Measurements from ENCODE around the gene SCFD2.

The SCFD2 gene

GRCh38 chr4:52911684-52912294 lies 454.1 kb downstream of the SCFD2 start:
- peak; percentile 48 for DNase-seq

GRCh38 chr4:52910115-52910514 lies 455.7 kb downstream of the SCFD2 start:
- no peak for DNase-seq

- no peak for DNase-seq
Measured at GRCh38 chr4:52907510-52907909, 458.4 kb downstream of the SCFD2 start.

GRCh38 chr4:52904421-52904820 lies 461.4 kb downstream of the SCFD2 start:
- no peak for DNase-seq

GRCh38 chr4:52903273-52903672 lies 462.6 kb downstream of the SCFD2 start:
- DNase-seq, result no peak

GRCh38 chr4:52894443-52894842 lies 471.4 kb downstream of the SCFD2 start:
- DNase-seq, result peak; percentile 37

GRCh38 chr4:52892880-52893279 lies 473.0 kb downstream of the SCFD2 start:
- no peak for DNase-seq

GRCh38 chr4:52891743-52892142 lies 474.1 kb downstream of the SCFD2 start:
- DNase-seq, result no peak

GRCh38 chr4:52890521-52890791 lies 475.4 kb downstream of the SCFD2 start:
- no peak for DNase-seq

- no peak for DNase-seq
Measured at GRCh38 chr4:52889778-52890520, 475.9 kb downstream of the SCFD2 start.

- DNase-seq, result no peak
Measured at GRCh38 chr4:52889354-52889753, 476.5 kb downstream of the SCFD2 start.

- DNase-seq, result no peak
Measured at GRCh38 chr4:52884994-52885393, 480.9 kb downstream of the SCFD2 start.

- no peak for DNase-seq
Measured at GRCh38 chr4:52883707-52884669, 481.9 kb downstream of the SCFD2 start.

GRCh38 chr4:52883183-52883621 lies 482.7 kb downstream of the SCFD2 start:
- no peak for DNase-seq

GRCh38 chr4:52880994-52881393 lies 484.9 kb downstream of the SCFD2 start:
- no peak for DNase-seq

- DNase-seq, result no peak
Measured at GRCh38 chr4:52879471-52879870, 486.4 kb downstream of the SCFD2 start.

- no peak for DNase-seq
Measured at GRCh38 chr4:52877694-52878093, 488.2 kb downstream of the SCFD2 start.

- DNase-seq, result no peak
Measured at GRCh38 chr4:52877036-52877435, 488.8 kb downstream of the SCFD2 start.

GRCh38 chr4:52876069-52876468 lies 489.8 kb downstream of the SCFD2 start:
- DNase-seq, result no peak

GRCh38 chr4:52874948-52875347 lies 490.9 kb downstream of the SCFD2 start:
- DNase-seq, result no peak

GRCh38 chr4:52873861-52874343 lies 492.0 kb downstream of the SCFD2 start:
- DNase-seq, result peak; percentile 45

GRCh38 chr4:52873191-52873590 lies 492.7 kb downstream of the SCFD2 start:
- DNase-seq, result no peak

GRCh38 chr4:52870225-52870624 lies 495.6 kb downstream of the SCFD2 start:
- no peak for DNase-seq

- no peak for DNase-seq
Measured at GRCh38 chr4:52869656-52870055, 496.2 kb downstream of the SCFD2 start.

Measured in femur (tissue), 1 donor.